ENCODE data around the gene LYAR.

DNA sequence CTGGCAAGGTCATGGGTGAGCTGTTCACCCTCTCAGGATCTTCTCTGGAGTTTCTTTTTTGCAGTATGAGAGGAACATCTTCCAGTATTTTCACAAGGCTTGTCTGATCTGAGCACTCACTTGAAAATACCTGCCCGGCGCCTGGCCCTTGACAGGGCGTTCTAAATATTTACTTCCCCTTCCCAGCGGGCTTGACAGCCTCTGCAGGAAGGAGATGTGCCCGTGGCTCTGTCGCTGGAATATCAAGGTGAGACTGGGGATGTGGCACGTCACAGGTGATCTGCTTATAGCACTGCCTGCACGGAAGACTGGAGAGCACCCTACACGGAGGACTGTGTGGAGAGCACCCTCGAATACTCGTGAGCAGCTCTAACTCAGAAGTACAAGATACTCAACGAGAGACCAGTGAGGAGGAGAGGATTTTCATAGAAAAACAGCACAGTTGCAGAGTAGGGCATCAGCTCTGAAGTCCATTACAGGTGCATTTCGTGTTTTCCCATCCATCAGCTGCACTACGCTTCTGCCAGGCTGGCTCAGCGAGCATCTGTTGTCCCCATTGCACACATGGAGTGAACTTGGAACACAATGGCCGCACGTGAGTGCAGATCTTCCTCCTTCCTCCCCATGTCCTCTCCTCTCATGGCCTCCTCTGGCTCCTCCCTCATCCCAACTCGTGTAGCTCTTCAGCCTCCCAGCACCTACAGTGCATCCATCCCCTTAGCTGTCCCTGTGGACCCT, 32.2 kb upstream of the LYAR start:
- TF ChIP-seq, protein P1, sequence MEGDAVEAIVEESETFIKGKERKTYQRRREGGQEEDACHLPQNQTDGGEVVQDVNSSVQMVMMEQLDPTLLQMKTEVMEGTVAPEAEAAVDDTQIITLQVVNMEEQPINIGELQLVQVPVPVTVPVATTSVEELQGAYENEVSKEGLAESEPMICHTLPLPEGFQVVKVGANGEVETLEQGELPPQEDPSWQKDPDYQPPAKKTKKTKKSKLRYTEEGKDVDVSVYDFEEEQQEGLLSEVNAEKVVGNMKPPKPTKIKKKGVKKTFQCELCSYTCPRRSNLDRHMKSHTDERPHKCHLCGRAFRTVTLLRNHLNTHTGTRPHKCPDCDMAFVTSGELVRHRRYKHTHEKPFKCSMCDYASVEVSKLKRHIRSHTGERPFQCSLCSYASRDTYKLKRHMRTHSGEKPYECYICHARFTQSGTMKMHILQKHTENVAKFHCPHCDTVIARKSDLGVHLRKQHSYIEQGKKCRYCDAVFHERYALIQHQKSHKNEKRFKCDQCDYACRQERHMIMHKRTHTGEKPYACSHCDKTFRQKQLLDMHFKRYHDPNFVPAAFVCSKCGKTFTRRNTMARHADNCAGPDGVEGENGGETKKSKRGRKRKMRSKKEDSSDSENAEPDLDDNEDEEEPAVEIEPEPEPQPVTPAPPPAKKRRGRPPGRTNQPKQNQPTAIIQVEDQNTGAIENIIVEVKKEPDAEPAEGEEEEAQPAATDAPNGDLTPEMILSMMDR (conservative IDR thresholded peaks at IDR 0.05; ENCODE audit: low read length) = no peak
- TF ChIP-seq EZH2phosphoT487 (IDR thresholded peaks at IDR 0.05; ENCODE audit: borderline replicate concordance) = no peak
